Tibial nerve (tissue), 4 donors: Measurements from ENCODE around the gene OR10A2.

Experiments used
- EP300 ChIP-seq, 2 donors: sonication (generic); formaldehyde crosslinking; IDR thresholded peaks; one replicate each; pipeline ENCODE4 v1.6.1; 2017; ENCODE audit warnings: antibody characterized with exemption in 2 of 2, mild to moderate bottlenecking in 1 of 2
- POLR2A ChIP-seq, 2 donors: fragments of 450-650 bp; IDR thresholded peaks; one replicate each; pipeline ENCODE4 v1.6.1; 2017; ENCODE audit warnings: antibody characterized with exemption in 2 of 2, mild to moderate bottlenecking in 2 of 2, moderate library complexity in 2 of 2
- TF ChIP-seq, protein P1 (sequence below), 5 experiments: fragments of 200-600 bp in 3 of 5; fragments of 450-650 bp in 2 of 5; sonication (generic) in 3 of 5; IDR thresholded peaks; one replicate each; pipeline ENCODE4 v1.5.1; 2016 to 2019; ENCODE audit warnings: antibody characterized with exemption in 5 of 5, mild to moderate bottlenecking in 3 of 5, moderate library complexity in 2 of 5

DNA sequence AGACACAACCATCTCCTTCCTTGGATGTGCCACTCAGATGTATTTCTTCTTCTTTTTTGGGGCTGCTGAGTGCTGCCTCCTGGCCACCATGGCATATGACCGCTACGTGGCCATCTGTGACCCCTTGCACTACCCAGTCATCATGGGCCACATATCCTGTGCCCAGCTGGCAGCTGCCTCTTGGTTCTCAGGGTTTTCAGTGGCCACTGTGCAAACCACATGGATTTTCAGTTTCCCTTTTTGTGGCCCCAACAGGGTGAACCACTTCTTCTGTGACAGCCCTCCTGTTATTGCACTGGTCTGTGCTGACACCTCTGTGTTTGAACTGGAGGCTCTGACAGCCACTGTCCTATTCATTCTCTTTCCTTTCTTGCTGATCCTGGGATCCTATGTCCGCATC is 14.1 kb downstream of the OR10A2 start:
- TF ChIP-seq, protein P1, sequence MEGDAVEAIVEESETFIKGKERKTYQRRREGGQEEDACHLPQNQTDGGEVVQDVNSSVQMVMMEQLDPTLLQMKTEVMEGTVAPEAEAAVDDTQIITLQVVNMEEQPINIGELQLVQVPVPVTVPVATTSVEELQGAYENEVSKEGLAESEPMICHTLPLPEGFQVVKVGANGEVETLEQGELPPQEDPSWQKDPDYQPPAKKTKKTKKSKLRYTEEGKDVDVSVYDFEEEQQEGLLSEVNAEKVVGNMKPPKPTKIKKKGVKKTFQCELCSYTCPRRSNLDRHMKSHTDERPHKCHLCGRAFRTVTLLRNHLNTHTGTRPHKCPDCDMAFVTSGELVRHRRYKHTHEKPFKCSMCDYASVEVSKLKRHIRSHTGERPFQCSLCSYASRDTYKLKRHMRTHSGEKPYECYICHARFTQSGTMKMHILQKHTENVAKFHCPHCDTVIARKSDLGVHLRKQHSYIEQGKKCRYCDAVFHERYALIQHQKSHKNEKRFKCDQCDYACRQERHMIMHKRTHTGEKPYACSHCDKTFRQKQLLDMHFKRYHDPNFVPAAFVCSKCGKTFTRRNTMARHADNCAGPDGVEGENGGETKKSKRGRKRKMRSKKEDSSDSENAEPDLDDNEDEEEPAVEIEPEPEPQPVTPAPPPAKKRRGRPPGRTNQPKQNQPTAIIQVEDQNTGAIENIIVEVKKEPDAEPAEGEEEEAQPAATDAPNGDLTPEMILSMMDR (IDR thresholded peaks at IDR 0.05), result no peak
- TF ChIP-seq POLR2A (IDR thresholded peaks at IDR 0.05) (no peak), EP300 (IDR thresholded peaks at IDR 0.05) (no peak)
